NCI-H526 treated with DMSO at 0.1 percent for 48 hours (cell line): ENCODE results near the gene FRAS1.
"Not testable (repeated sequence)": the region's sequence is repeated elsewhere in the genome, so short reads cannot be mapped to it uniquely, and the experiment has no call there.

ENCODE experiments used
- DNase-seq: peaks from one replicate; lab custom pipeline; 2025; lab: John Stamatoyannopoulos, UW

The FRAS1 gene

GRCh38 chr4:78100060-78100459, 42.9 kb downstream of the FRAS1 start:
- no peak for DNase-seq

GRCh38 chr4:78119698-78120097, 62.6 kb downstream of the FRAS1 start:
- no peak for DNase-seq

GRCh38 chr4:78120144-78120880, 63.2 kb downstream of the FRAS1 start:
- no peak for DNase-seq

DNA sequence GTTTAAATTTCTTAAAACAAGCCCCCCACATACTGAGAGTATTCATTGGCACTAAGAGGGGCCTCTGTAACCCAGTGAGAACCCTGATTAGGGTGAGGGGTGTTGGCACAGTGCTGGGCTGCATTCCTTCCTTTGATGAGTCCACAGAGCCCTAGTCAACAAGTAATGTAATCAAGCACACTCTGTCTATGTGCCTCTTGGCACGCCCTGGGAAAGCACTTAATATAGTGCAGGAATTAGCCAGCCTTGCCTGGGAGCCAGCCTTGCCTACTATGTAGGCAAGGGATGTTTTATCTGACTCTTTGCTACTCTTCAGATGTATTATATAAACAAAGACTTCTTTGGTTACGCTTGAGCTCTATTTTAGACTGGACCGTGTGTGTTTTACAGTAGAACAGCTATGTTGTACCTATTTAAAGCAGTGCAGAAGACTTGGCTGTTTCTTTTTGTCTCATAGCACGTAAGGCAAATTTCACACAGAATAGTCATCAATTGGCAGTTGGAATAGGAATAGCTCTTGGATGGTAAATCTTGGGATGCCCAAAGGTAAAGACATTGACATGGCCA, 64.3 kb downstream of the FRAS1 start:
- no peak for DNase-seq

GRCh38 chr4:78125834-78126331, 68.8 kb downstream of the FRAS1 start:
- not testable (repeated sequence) for DNase-seq

DNA sequence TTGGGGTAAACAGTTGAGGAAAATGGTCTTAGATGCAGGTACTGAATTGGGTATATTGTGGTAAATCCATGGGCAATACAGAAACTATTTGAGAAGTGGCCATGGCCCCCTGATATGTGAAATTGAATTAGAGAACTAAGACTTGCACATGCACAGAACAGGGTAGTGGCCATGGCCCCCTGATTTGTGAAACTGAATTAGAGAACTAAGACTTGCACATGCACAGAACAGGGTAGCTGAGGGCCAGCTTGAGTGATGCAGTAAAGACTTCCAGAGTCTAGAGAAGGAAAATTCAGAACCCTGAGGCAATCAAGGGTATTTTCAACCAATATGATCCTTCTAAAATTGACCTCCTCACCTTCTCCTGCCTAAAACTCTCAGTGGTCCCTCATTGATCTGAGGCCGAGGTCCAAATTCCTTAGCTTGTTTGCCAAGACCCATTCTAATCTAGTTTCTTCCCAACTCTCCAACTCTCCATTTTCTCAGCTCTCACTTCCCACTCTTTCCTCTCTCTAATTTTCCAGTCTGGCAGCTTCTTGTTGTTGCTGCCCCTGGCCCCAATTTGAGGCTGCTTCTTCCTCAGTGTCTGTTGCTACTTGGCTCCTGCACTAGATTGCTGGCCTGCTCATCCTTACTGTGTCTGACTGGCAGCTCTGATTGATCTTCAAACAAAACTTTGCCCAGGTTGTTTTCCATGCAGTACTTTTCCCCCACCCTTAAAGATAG, 72.4 kb downstream of the FRAS1 start:
- no peak for DNase-seq

DNA sequence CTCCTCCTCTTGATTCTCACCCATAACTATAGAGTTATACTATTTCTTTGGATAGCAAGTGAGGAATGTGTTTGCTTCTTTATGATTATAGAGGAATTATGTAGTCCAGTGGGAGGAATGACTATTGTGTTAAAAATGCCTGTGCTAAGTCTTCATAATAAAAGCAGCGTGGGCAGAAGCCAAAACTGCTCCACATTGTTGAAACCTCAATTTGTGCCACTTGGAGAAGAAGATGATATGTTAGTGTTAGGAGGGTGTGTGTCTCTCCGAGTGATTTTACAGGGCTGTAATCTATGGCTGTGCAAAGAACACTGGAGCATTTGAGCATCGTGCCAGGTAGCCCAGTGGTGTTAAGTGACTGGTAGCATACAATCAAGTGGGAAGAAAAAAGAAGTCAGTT, 74.3 kb downstream of the FRAS1 start:
- DNase-seq: no peak

DNA sequence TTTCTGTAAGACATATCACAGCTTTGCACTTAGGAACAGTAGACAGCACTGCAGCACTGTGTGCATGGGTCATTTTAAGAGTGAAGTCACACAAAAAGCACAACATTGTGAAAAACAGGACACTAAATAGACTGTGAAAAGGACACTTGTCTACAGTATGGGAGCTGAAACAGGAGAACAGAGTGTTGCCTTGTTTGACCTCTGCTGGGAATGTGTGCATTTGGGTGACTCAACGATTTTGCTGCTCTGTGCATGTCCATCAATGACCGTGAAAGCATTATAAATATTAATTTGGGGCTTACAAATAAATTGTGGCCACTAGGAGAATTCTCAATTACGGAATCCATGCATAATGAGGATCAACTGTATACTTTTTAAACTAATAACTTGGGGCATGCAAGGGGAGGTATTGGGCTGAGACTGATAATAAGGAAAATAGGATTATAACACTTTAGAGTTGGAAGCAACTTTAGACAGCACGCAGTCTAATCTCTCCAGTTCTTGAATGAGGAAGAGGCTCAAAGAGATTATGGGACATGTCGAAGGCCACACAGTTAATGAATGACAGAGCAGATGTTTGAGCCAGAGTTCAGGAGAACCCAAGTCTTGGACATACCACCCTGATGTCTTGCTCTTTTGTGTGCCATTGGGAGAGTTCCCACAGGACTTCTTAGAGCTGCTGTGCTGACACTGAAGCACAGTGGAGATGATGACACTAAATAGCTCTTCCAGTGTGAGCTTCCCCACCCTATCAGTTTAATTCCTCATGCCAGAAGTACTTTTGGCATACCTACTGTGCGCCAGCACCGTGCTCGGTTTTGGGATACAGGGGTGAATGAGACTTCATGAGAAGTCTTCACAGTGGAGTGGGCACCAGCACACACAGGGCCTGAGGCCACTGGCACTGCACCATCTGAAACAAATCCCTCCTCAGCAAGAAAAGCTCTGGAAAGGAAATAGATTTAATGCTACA, 79.3 kb downstream of the FRAS1 start:
- DNase-seq: no peak

DNA sequence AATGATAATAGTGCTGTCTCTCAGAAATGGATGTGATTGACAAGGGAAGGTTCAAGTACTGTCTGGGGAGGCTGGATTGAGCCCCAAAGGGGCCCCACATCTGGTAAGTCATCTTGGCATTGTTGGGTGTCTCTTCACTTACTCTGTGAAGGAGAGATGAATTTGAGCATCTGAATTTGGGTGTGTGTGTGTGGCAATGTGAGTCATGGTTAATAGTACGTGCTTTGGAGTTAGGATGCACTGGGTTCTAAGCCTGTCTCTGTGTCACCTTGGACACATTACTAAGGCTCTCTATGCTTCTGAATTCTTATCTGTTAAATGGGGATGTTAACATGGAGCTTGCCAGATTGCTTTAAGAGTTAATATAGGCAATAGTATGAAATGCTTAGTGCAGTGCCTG, 80.4 kb downstream of the FRAS1 start:
- no peak for DNase-seq

GRCh38 chr4:78138252-78138651, 81.1 kb downstream of the FRAS1 start:
- no peak for DNase-seq

GRCh38 chr4:78143634-78144033, 86.5 kb downstream of the FRAS1 start:
- DNase-seq: no peak

DNA sequence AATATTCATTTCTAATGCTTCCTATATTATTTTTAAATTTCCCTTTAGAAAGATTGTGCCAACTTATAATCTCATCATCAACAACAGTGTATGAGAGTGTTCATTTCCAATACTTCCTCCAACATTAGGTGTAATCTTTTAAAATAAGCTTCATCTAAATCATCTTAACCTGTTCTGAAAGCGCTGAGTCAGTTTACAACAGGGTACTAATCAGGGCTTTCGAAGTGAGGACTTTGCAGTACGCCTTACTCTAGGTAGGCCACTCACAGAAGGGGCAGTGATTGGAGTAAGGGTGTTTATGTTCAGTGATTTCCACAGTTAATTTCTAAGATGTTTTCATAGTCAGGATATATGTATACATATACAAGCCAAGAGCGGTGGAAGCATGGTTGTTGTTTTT, 87.9 kb downstream of the FRAS1 start:
- DNase-seq: no peak

DNA sequence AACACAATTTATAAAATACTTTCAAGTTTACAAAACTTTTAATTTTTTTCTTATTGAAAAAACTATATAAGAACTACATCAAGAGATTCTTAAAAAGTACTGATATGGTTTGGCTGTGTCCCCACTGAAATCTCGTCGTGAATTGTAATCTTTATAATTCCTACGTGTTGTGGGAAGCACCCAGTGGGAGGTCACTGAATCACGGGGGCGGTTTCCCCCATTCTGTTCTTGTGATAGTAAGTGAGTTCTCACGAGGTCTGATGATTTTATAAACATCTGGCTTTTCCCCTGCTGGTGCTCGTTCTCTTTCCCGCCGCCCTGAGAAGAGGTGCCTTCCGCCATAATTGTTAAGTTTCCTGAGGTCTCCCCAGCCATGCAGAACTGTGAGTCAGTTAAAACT, 88.5 kb downstream of the FRAS1 start:
- no peak for DNase-seq

GRCh38 chr4:78149751-78150542, 92.8 kb downstream of the FRAS1 start:
- DNase-seq: no peak

GRCh38 chr4:78150543-78150864, 93.4 kb downstream of the FRAS1 start:
- no peak for DNase-seq

- no peak for DNase-seq
Observed at GRCh38 chr4:78152795-78153194, 95.7 kb downstream of the FRAS1 start.

GRCh38 chr4:78154972-78155590, 98.0 kb downstream of the FRAS1 start:
- no peak for DNase-seq

- peak; percentile 1 for DNase-seq
Observed at GRCh38 chr4:78155616-78156105, 98.5 kb downstream of the FRAS1 start.

- no peak for DNase-seq
Observed at GRCh38 chr4:78156520-78156919, 99.4 kb downstream of the FRAS1 start.

DNA sequence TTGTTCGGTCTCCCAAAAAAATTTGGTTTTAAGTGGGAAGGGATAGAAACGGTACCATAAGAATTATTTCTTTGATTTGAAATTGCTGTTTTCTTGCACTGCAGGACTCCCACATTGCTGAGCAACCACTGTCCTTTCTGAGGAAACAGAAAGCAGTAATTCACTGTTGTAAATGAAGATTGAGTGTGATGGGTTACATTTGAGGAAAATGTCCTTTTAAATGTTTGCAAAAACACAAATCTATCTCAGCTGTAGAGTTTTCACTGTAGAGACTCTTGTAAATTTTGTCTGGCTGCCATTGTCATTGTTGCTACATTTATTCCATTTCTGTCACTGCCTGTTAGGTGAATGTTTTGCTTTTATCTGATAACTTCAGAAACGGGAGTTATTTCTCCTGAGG, 105.2 kb downstream of the FRAS1 start:
- no peak for DNase-seq

DNA sequence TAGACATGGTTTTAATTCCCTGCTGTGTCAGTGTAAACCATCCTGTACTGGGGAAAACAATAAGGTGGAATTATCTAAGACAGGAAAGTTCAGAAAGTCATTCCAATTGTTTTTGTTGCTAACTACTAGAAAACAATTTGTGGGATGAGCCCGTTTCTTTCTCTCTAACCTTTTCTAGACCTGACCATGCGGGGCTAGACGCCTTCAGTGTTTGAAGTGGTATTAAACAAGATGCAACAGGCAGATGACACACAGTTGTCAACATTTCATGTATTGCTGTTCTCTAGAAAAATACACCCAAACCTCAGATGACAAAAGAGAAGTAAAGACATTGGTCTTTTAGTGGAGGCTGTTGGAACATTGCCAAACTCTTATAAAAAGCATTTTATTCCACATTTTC, 105.7 kb downstream of the FRAS1 start:
- no peak for DNase-seq
